ENCODE measurements around the gene GYG2.
A peak's percentile ranks its signal among the peaks of the same experiment; 100 is the strongest.
"Not testable (repeated sequence)": the region's sequence is repeated elsewhere in the genome, so short reads cannot be mapped to it uniquely, and the experiment has no call there.

The GYG2 gene

GRCh38 chrX:2828344-2828958, at the start of gene GYG2:
TSS of gene GYG2 (plus strand) at chrX:2828930. CDS start at chrX:2830189, 1,259 bp downstream.
- DNase-seq (ENCODE audit: low spot score) = no peak

GRCh38 chrX:2780472-2781225, 48.1 kb upstream of the GYG2 start:
- not testable (repeated sequence) for DNase-seq (ENCODE audit: low spot score)

GRCh38 chrX:2781226-2781571, 47.5 kb upstream of the GYG2 start:
- DNase-seq (ENCODE audit: low spot score) = no peak

DNA sequence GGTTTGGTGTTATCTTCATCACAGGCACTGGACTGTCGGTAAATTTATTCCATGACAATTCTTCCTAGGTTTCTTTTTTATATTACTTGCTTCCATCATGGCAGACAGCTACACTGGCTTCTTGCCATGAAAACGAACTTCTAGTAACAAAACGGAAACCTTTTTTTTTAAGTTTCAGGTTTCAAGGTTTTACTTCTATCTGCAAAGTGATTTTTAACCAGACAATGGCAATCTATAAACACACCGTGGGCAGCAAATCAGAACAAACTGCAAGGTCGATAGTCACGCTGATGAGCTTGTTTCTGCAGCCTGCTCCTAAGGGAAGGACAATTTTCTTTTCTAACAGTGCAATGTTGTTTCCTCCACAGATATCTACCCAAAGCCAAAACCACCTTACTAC, 47.0 kb upstream of the GYG2 start:
- DNase-seq (ENCODE audit: low spot score) = no peak

DNA sequence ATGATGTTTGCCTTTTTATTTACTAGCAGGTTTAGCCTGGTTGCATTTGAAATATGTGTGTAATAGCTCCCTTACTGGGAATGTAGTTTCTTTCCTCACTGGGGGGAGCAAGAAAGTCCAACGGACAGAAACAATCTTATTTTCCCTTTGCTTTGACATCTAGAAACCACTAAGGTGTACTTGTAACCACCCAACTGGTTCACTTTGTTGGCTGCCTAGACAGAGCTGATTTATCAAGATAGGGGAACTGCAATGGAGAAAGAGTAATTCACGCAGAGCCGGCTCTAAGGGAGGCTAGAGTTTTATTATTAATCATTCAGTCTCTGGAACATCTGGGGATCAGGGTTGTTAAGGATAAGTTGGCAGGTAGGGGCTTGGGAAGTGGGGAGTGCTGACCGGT, 46.6 kb upstream of the GYG2 start:
- DNase-seq (ENCODE audit: low spot score) = no peak

- DNase-seq (ENCODE audit: low spot score) = no peak
Measured at GRCh38 chrX:2782778-2783177, 46.0 kb upstream of the GYG2 start.

DNA sequence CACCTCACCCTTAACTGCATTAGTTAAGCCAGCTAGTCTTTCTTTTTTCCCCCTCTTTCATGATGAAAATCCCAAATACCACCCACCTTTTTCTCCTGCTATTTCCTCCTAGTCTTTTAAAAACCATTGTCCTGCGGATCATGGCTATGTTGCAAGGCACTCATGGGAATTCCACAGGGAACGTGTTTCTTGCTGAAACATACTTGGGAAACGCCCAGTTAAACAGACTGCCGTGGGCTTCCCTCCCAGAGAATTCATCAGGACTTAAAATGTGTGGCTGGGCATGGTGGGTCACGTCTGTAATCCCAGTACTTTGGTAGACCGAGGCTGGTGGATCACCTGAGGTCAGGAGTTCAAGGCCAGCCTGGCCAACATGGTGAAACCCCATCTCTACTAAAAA, 44.7 kb upstream of the GYG2 start:
- no peak for DNase-seq (ENCODE audit: low spot score)

GRCh38 chrX:2785538-2785937, 43.2 kb upstream of the GYG2 start:
- DNase-seq (ENCODE audit: low spot score) = no peak

- no peak for DNase-seq (ENCODE audit: low spot score)
Measured at GRCh38 chrX:2788980-2789379, 39.8 kb upstream of the GYG2 start.

DNA sequence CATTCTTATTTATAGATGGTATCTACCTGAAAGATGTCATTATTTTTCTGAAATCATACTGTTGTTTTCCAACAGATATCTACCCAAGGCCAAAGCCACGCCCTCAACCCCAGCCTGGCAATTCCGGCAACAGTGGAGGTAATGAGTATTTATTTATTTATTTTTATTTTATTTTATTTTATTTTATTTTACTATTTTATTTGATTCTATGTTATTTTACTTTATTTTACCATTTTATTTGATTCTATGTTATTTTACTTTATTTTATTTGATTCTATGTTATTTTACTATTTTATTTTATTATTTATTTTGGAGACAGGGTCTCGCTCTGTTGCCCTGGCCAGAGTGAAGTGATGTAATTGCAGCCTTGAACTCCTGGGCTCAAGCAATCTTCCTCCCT, 39.2 kb upstream of the GYG2 start:
- no peak for DNase-seq (ENCODE audit: low spot score)

DNA sequence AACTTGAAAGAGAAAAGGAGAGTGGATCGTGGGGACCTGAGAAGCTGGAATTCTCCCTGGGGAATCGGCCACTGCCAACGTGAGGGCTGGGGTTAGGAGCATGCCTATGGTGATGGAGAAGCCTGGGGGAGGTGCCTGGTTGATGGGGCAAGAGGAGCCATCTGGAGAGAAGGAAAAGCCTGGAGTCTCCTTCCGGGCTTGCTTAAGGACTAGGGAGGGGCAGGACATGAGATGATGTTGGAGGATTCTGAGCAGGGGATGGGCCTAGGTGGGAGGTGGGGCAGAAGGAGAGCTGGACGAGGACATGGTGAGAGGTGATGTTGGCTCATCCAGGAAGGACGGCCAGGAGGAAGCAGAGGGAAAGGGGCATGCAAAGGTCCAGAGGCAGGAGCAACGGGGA, 35.0 kb upstream of the GYG2 start:
- no peak for DNase-seq (ENCODE audit: low spot score)

GRCh38 chrX:2794336-2794735, 34.4 kb upstream of the GYG2 start:
- no peak for DNase-seq (ENCODE audit: low spot score)

DNA sequence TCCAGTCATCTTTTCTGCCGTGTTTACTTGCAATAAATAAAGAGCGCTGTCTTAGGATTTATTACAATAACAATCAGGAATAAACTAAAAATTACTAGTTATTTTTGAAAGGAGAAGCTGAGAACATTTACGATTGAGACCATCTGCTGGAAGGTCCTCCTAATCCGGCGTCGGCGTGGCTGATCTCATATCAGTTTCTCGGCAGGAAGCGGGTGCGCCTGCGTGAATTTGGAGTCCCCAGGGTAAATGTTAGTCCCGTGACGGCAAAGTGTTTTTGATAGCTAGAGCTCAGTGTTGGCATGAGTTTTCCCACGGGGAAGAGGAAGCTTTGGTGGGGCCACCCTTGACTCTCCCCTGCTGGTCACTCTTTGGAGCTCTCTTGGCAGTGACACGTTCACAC, 31.9 kb upstream of the GYG2 start:
- DNase-seq (ENCODE audit: low spot score) = not testable (repeated sequence)

DNA sequence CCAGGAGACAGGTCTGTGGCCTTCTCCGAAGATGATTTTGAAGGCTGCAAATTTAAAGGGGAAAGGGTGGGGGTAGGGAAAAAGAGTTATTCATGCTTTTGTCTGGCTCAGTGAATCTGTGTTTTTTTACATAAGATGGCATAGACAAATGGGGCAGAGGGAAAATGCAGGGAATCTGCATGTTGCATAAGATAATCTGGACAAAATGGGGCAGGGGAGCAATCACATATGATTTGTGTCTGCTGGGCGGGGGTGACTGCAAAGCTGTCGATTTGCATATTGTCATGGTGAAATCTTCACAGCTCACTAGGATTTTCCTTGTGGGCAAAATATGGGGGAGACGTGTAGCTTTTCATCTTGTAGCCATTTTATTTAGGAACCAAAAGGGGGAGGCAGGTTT, 29.4 kb upstream of the GYG2 start:
- no peak for DNase-seq (ENCODE audit: low spot score)

- DNase-seq (ENCODE audit: low spot score) = not testable (repeated sequence)
Measured at GRCh38 chrX:2799980-2800379, 28.8 kb upstream of the GYG2 start.

DNA sequence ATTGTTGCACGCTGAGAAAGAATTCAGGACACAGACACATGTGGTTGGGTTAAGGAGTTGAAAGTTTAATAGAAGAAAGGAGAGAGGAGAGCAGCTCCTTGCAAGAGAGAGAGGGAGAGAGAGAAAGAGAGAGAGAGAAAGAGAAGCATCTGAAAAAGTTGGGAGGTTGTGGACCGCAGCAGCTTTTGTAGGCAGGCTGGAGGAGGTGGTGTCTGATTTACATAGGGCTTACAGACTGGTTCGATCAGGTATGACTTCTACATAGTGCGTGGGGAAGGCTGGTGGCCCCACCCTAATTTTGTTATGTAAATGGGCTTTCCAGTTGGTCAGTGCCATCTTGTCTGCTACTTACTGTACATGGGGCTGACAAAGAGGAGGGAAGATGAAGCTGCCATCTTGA, 27.5 kb upstream of the GYG2 start:
- no peak for DNase-seq (ENCODE audit: low spot score)

- not testable (repeated sequence) for DNase-seq (ENCODE audit: low spot score)
Measured at GRCh38 chrX:2802376-2803090, 26.2 kb upstream of the GYG2 start.

GRCh38 chrX:2803486-2803885, 25.2 kb upstream of the GYG2 start:
- not testable (repeated sequence) for DNase-seq (ENCODE audit: low spot score)

- not testable (repeated sequence) for DNase-seq (ENCODE audit: low spot score)
Measured at GRCh38 chrX:2804106-2804843, 24.5 kb upstream of the GYG2 start.

DNA sequence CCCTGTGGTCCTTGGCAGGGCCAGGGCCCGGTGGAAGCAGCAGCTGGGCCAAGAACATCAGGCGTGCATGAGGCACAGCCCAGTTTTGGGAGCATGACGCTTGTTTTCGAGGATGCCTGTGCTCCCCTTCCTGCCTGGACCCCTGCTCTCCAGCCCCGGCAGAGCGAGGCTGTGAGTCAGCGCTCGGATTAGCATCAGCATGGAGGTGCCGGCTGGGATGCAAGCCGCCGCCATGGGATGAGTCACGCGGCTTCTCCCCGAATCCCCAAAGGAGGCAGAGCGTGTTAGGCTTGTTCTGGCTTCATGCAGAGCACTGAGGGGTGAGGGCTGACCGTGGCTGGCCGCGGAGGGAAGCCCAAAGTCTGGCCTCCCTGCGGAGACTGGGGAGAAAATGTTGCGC, 23.9 kb upstream of the GYG2 start:
- not testable (repeated sequence) for DNase-seq (ENCODE audit: low spot score)

DNA sequence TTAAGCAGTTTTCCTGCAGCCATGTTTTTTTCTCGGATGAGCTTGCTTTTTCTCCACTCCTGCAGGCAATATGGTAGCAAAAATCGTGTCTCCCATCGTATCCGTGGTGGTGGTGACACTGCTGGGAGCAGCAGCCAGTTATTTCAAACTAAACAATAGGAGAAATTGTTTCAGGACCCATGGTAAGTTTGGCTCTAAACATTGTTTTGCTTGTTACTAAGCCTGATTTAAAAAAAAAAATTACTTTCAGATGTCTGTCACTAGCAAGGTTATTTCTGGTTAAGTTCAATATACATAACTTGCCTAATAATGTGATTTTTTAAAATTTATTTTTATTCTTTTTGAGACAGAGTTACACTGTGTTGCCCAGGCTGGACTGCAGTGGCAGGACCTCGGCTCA, 17.5 kb upstream of the GYG2 start:
- no peak for DNase-seq (ENCODE audit: low spot score)

DNA sequence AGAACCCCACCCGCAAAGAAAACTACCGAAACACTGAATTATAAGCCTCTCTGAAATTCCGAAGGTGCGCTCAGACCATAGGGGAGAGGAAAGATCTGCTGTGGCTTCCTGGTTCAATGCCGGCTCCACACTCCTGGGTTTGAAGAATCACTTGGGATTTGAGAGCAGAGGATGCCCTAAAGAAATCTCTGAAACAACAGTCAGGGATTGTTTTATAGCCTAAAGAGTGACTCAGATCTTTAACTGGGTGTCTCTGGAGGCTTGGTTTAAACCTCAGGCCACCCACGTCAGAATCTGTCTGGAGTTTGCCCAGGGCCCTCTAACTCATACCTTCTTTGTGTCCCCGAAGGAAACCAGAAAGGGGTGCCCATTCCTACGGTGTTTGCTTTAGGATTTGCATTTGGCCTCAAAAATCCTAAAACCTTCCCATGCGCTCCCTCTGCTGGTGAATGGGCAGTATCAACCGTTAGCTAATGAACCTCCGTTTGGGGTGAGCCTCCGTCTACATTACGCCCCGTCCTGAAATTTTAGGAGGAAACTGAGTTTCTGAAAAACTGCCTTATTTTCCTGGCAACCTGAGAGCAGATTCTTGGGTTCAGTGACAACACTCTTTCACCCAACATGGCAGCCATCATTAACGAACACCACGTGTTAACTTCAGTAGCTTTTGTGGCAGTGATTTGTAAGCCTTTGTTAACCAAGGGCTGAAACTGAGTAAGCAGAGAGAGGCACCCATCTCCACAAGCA, 16.4 kb upstream of the GYG2 start:
- DNase-seq (ENCODE audit: low spot score) = peak; percentile 33

All from SW480 (cell line).